Peyer's patch (tissue), 4 donors: ENCODE data around the gene TOP2B. TPM values are rescaled to one million over a fixed set of nuclear protein-coding genes. Genes with fewer than 3 reads are reported as not detected.
A peak's percentile ranks its signal among the peaks of the same experiment; 100 is the strongest.

Source experiments
- DNase-seq, 3 donors: peaks; one replicate each; pipeline ENCODE4 v3.0.0-alpha.2; 2017 to 2019
- H3K27ac ChIP-seq, 4 donors: fragments of 200-600 bp; sonication (generic); one replicate each; pipeline ENCODE4 v1.5.1; 2016 to 2019
- H3K27me3 ChIP-seq, 2 donors: fragments of 200-600 bp; sonication (generic); one replicate each; pipeline ENCODE4 v1.5.1; 2019
- H3K36me3 ChIP-seq, 3 donors: fragments of 200-600 bp; sonication (generic); one replicate each; pipeline ENCODE4 v1.5.1; 2016 to 2019
- H3K4me1 ChIP-seq, 4 donors: fragments of 200-600 bp; sonication (generic); one replicate each; pipeline ENCODE4 v1.5.1; 2016 to 2019
- H3K4me3 ChIP-seq, 4 donors: fragments of 200-600 bp; sonication (generic); 1 replicate in 3 of 4; 2 replicates in 1 of 4; pipeline ENCODE4 v1.5.1; 2016 to 2019; ENCODE audit warnings: mild to moderate bottlenecking in 1 of 4
- H3K9me3 ChIP-seq, 4 donors: fragments of 200-600 bp; sonication (generic); one replicate each; pipeline ENCODE4 v1.5.1; 2016 to 2019; ENCODE audit warnings: mild to moderate bottlenecking in 1 of 4
- CTCF ChIP-seq, 6 experiments: fragments of 450-650 bp in 4 of 6; fragments of 200-600 bp in 2 of 6; sonication (generic) in 1 of 6; IDR thresholded peaks; one replicate each; pipeline ENCODE4 v1.5.1; 2017 to 2019; ENCODE audit warnings: antibody characterized with exemption in 6 of 6, mild to moderate bottlenecking in 3 of 6, moderate library complexity in 1 of 6
- POLR2A ChIP-seq, 2 donors: fragments of 450-650 bp; IDR thresholded peaks; one replicate each; pipeline ENCODE4 v1.5.1; 2017; ENCODE audit warnings: antibody characterized with exemption in 2 of 2, mild to moderate bottlenecking in 2 of 2, moderate library complexity in 2 of 2
- total RNA-seq, 4 donors: library from RNA; depleted of rRNA; stranded (reverse); fragments of >200 nt; gene quantifications; one replicate each; pipeline ENCODE4 v1.1.0, GENCODE V29; 2016

Gene TOP2B
- total RNA-seq, 4 donors from 2014 or later: 70.4 to 198 (median 73.8) TPM

DNA sequence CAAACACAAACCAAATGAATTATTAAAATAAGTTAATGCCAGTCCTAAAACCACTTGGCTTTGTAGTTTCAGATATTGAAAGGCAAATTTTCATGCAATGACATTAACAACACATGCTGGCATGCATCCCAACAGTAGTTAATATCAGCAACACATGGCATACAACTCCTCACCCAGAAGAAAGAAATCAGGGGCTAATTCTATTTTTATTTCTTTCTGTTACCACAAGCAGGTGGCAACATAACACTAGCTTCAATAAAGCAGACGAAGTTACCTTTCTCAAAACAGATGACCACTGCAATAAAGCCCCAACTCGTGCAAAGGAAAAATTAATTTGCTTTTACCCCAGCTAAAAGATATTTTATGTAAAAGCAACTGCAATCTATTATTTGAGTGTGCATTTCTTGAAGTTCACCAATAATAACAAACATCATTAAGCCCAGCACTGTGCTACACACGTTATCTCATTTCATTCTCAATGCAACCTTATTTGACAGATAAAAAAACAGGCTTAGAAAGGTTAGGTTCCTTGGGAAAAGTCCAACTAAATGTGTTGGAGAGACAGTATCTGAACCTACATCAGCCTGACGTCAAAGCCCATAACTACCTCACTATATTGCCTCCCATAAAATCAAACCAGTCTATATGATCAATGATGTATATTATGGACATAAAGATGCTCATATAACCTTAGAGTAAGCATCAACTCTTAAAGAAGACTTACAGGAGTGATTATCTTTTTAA lies 2.8 kb downstream of the TOP2B start:
- no peaks in the 10 kb centered on the region for H3K36me3 ChIP-seq
- no peak for DNase-seq
- H3K27ac ChIP-seq: no peak overlapping the region
- H3K27me3 ChIP-seq: no peaks in the 10 kb centered on the region
- H3K9me3 ChIP-seq: no peaks in the 10 kb centered on the region
- TF ChIP-seq POLR2A (IDR thresholded peaks at IDR 0.05): no peak
- TF ChIP-seq CTCF (IDR thresholded peaks at IDR 0.05): no peak
- peak overlapping the region in 2 of 4 donors; percentile 90 to 91 for H3K4me3 ChIP-seq
- H3K4me1 ChIP-seq: peaks cover 0 to 32% (median 6%) of the 10 kb centered on the region in 4 donors

DNA sequence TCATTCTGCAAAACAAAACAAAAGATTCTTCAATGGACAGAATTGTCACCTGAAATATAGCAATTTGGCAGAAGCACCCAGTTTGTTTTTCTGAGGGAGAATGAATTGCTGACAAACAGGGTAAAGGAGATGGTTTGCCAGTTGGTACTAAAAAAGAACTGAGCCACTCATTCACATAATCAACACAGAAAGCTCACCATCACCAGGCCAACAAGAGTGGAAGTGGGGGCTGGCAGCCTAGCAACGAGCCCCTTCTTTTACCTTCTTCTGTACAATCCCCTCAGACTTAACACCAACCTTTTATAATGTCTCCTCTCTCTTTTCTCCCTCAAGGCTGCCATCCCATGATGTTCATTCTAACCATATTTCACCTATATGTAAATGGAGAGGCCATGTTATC lies 5.9 kb downstream of the TOP2B start:
- Histone ChIP-seq H3K27ac (no peak overlapping the region), H3K4me3 (no peak overlapping the region), H3K4me1 (peaks cover 0 to 45% (median 6%) of the 10 kb centered on the region in 4 donors), H3K27me3 (no peaks in the 10 kb centered on the region), H3K9me3 (no peaks in the 10 kb centered on the region), H3K36me3 (no peaks in the 10 kb centered on the region)
- no peak for DNase-seq
- TF ChIP-seq POLR2A (IDR thresholded peaks at IDR 0.05): no peak
- TF ChIP-seq CTCF (IDR thresholded peaks at IDR 0.05): no peak

DNA sequence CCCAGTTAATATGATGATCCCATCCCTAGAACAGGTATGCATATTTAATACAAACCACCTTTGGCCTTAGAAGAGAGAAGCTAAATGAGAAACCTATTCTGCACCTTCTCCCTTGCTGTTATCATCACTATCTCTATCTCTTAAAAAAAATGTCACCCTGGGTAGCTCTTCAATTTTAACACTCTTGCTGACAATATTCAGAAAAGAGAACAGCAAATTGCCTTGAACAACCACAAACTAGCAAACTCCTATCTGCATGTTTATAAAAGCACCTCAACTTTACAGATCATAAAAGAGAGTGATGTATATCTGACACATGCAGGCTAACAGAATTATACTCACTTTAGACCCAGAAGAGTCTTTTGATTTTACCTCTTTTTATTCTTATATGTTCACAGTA lies 7.4 kb downstream of the TOP2B start:
- no peaks in the 10 kb centered on the region for H3K27me3 ChIP-seq
- no peak overlapping the region for H3K27ac ChIP-seq
- no peaks in the 10 kb centered on the region for H3K9me3 ChIP-seq
- no peak for TF ChIP-seq POLR2A (IDR thresholded peaks at IDR 0.05)
- TF ChIP-seq CTCF (IDR thresholded peaks at IDR 0.05): no peak
- H3K4me3 ChIP-seq: no peak overlapping the region
- no peak for DNase-seq
- H3K4me1 ChIP-seq: peaks cover 0 to 40% (median 6%) of the 10 kb centered on the region in 4 donors
- H3K36me3 ChIP-seq: no peaks in the 10 kb centered on the region

- Histone ChIP-seq H3K9me3 (no peaks in the 10 kb centered on the region), H3K4me3 (no peak overlapping the region), H3K36me3 (no peaks in the 10 kb centered on the region), H3K27me3 (no peaks in the 10 kb centered on the region), H3K27ac (no peak overlapping the region), H3K4me1 (peaks cover 0 to 25% (median 6%) of the 10 kb centered on the region in 4 donors)
- TF ChIP-seq POLR2A (IDR thresholded peaks at IDR 0.05): no peak
- TF ChIP-seq CTCF (IDR thresholded peaks at IDR 0.05): no peak
- DNase-seq: no peak
Observed at GRCh38 chr3:25655659-25656058, 9.0 kb downstream of the TOP2B start.

DNA sequence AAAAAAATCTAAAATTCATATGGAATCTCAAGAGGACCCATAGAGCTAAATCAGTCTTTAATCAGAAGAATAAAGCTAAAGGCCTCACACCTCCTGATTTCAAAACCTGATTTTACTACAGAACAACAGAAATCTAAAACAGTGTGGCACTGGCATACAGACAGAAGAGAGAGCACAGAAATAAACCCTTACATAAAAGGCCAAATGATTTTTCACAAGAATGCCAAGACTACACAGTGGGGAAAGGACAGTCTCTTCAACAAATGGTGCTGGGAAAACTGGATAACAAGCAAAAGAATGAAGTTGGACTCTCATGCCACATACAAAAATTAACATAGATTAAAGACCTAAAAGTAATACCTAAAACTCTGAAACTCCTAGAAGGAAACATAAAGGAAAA lies 10.1 kb downstream of the TOP2B start:
- DNase-seq: no peak
- Histone ChIP-seq H3K4me1 (peaks cover 0 to 25% (median under 1%) of the 10 kb centered on the region in 4 donors), H3K27ac (no peak overlapping the region), H3K4me3 (no peak overlapping the region), H3K36me3 (no peaks in the 10 kb centered on the region), H3K9me3 (no peaks in the 10 kb centered on the region), H3K27me3 (no peaks in the 10 kb centered on the region)
- TF ChIP-seq POLR2A (IDR thresholded peaks at IDR 0.05): no peak
- no peak for TF ChIP-seq CTCF (IDR thresholded peaks at IDR 0.05)
